Mesenchymal stem cell (in vitro differentiated cells and primary cell): Measurements from ENCODE around the gene TNIP1.
A peak's percentile ranks its signal among the peaks of the same experiment; 100 is the strongest.

ENCODE experiments used
- DNase-seq: peaks from one replicate; pipeline ENCODE4 v3.0.0-alpha.2; 2013
- H2AFZ ChIP-seq: one replicate; pipeline ENCODE4 v1.6.1; 2013; ENCODE audit warnings: low read depth, mild to moderate bottlenecking, control low read depth, inconsistent platforms, low read length, moderate library complexity
- H2AK5ac ChIP-seq: 2 replicates; pipeline ENCODE4 v1.6.1; 2013; ENCODE audit warnings: low read length, moderate library complexity, mild to moderate bottlenecking, inconsistent platforms; ENCODE audit not compliant: severe bottlenecking
- H2BK120ac ChIP-seq: one replicate; pipeline ENCODE4 v1.6.1; 2013; ENCODE audit warnings: low read depth, mild to moderate bottlenecking, inconsistent platforms, low read length, moderate library complexity
- H2BK12ac ChIP-seq, 2 experiments: one replicate each; pipeline ENCODE4 v1.6.1; 2013; ENCODE audit warnings: inconsistent platforms in 2 of 2, low read length in 2 of 2, mild to moderate bottlenecking in 2 of 2, moderate library complexity in 2 of 2, control low read depth in 1 of 2
- H2BK15ac ChIP-seq: one replicate; pipeline ENCODE4 v1.6.1; 2013; ENCODE audit warnings: mild to moderate bottlenecking, low read depth, inconsistent platforms; ENCODE audit not compliant: poor library complexity, severe bottlenecking
- H2BK5ac ChIP-seq: 2 replicates; pipeline ENCODE4 v1.6.1; 2013; ENCODE audit warnings: low read depth, mild to moderate bottlenecking, low read length, control low read depth, inconsistent platforms; ENCODE audit not compliant: poor library complexity, severe bottlenecking
- H3K14ac ChIP-seq, 2 experiments: one replicate each; pipeline ENCODE4 v1.6.1; 2013; ENCODE audit warnings: inconsistent platforms in 2 of 2, low read length in 2 of 2, control low read depth in 1 of 2, mild to moderate bottlenecking in 1 of 2, moderate library complexity in 1 of 2
- H3K18ac ChIP-seq, 2 experiments: one replicate each; pipeline ENCODE4 v1.6.1; 2013; ENCODE audit warnings: inconsistent platforms in 2 of 2, low read length in 2 of 2, control low read depth in 1 of 2, low read depth in 1 of 2, mild to moderate bottlenecking in 1 of 2
- H3K23ac ChIP-seq, 2 experiments: one replicate each; pipeline ENCODE4 v1.6.1; 2013; ENCODE audit warnings: inconsistent platforms in 2 of 2, low read length in 2 of 2, mild to moderate bottlenecking in 2 of 2, moderate library complexity in 2 of 2, control low read depth in 1 of 2
- H3K27ac ChIP-seq: 2 replicates; pipeline ENCODE4 v1.5.1; 2013; ENCODE audit warnings: mild to moderate bottlenecking, moderate library complexity, low read length, control low read depth, inconsistent platforms; ENCODE audit not compliant: poor library complexity, severe bottlenecking
- H3K27me3 ChIP-seq, 2 experiments: 2 replicates each; pipeline versions ENCODE4 v1.6.1 to v1.7.0; 2013; ENCODE audit warnings: low read length in 2 of 2, mild to moderate bottlenecking in 2 of 2, moderate library complexity in 2 of 2, control low read depth in 1 of 2, inconsistent platforms in 1 of 2; ENCODE audit not compliant: control insufficient read depth in 1 of 2, insufficient read depth in 1 of 2
- H3K36me3 ChIP-seq, 2 experiments: 2 replicates each; pipeline versions ENCODE4 v1.6.1 to v1.7.0; 2013; ENCODE audit warnings: low read length in 2 of 2, control low read depth in 1 of 2, inconsistent platforms in 1 of 2, low read depth in 1 of 2, mild to moderate bottlenecking in 1 of 2; ENCODE audit not compliant: insufficient read depth in 2 of 2, control insufficient read depth in 1 of 2
- H3K4ac ChIP-seq, 2 experiments: one replicate each; pipeline ENCODE4 v1.6.1; 2013; ENCODE audit warnings: inconsistent platforms in 2 of 2, low read length in 2 of 2, mild to moderate bottlenecking in 2 of 2, moderate library complexity in 2 of 2, control low read depth in 1 of 2, low read depth in 1 of 2
- H3K4me1 ChIP-seq: 2 replicates; pipeline ENCODE4 v1.6.1; 2013; ENCODE audit warnings: low read depth, low read length, control low read depth; ENCODE audit not compliant: control insufficient read depth, insufficient read depth
- H3K4me2 ChIP-seq: 2 replicates; pipeline ENCODE4 v1.6.1; 2013; ENCODE audit warnings: low read length, mild to moderate bottlenecking, inconsistent platforms; ENCODE audit not compliant: poor library complexity, severe bottlenecking
- H3K4me3 ChIP-seq, 2 experiments: 2 replicates each; pipeline versions ENCODE4 v1.5.1 to v1.7.0; 2013; ENCODE audit warnings: low read length in 2 of 2, mild to moderate bottlenecking in 2 of 2, control low read depth in 1 of 2, low read depth in 1 of 2; ENCODE audit not compliant: insufficient read depth in 1 of 2
- H3K79me1 ChIP-seq: replicated peaks from 2 replicates; pipeline ENCODE4 v1.6.1; 2013; ENCODE audit warnings: mild to moderate bottlenecking, control low read depth, low read length, inconsistent platforms; ENCODE audit not compliant: poor library complexity, severe bottlenecking
- H3K9ac ChIP-seq: 2 replicates; pipeline ENCODE4 v1.7.0; 2013; ENCODE audit warnings: mild to moderate bottlenecking, low read length, moderate library complexity
- H3K9me3 ChIP-seq: 2 replicates; pipeline ENCODE4 v1.7.0; 2013; ENCODE audit warnings: mild to moderate bottlenecking, low read length; ENCODE audit not compliant: control insufficient read depth
- H4K8ac ChIP-seq: one replicate; pipeline ENCODE4 v1.6.1; 2013; ENCODE audit warnings: inconsistent platforms, mild to moderate bottlenecking, low read length, moderate library complexity
- H4K91ac ChIP-seq: one replicate; pipeline ENCODE4 v1.6.1; 2013; ENCODE audit warnings: mild to moderate bottlenecking, low read length, inconsistent platforms
- WGBS: methylation state at CpG from one replicate; pipeline ENCODE4 v1.1.7; 2013; ENCODE audit warnings: mixed read lengths; 5-methylcytosine and 5-hydroxymethylcytosine counted together

TNIP1 gene

GRCh38 chr5:151042453-151043093 lies 38.3 kb downstream of the TNIP1 start:
- Histone ChIP-seq H3K9me3 (no peaks in the 10 kb centered on the region), H2AK5ac (no peak overlapping the region), H3K18ac (no peak overlapping the region), H3K36me3 (peaks cover 57 to 71% of the 10 kb centered on the region in 2 experiments), H2BK15ac (no peak overlapping the region), H3K23ac (no peak overlapping the region), H3K9ac (no peak overlapping the region), H3K4me1 (peaks cover 32% of the 10 kb centered on the region), H3K4ac (no peak overlapping the region), H4K91ac (no peak overlapping the region), H2BK120ac (no peak overlapping the region), H4K8ac (no peak overlapping the region), H3K14ac (no peak overlapping the region), H3K4me3 (no peak overlapping the region), H3K27ac (no peak overlapping the region), H2BK12ac (no peak overlapping the region), H3K4me2 (no peak overlapping the region), H2BK5ac (no peak overlapping the region), H3K79me1 (peaks cover 34% of the 10 kb centered on the region), H3K27me3 (no peaks in the 10 kb centered on the region), H2AFZ (no peak overlapping the region)
- WGBS = 95% methylated on average over 12 of the region's 12 CpGs
- DNase-seq = no peak

- peaks cover 36% of the 10 kb centered on the region for H3K4me1 ChIP-seq
- H3K4me3 ChIP-seq = no peak overlapping the region
- H3K9ac ChIP-seq = no peak overlapping the region
- H4K8ac ChIP-seq = no peak overlapping the region
- H3K27me3 ChIP-seq = no peaks in the 10 kb centered on the region
- H3K23ac ChIP-seq = no peak overlapping the region
- no peak overlapping the region for H4K91ac ChIP-seq
- no peak overlapping the region for H2AFZ ChIP-seq
- H2BK5ac ChIP-seq = no peak overlapping the region
- H3K4ac ChIP-seq = no peak overlapping the region
- no peak overlapping the region for H2AK5ac ChIP-seq
- no peak overlapping the region for H3K27ac ChIP-seq
- H3K36me3 ChIP-seq = peaks cover 50 to 74% of the 10 kb centered on the region in 2 experiments
- H2BK15ac ChIP-seq = no peak overlapping the region
- H3K14ac ChIP-seq = no peak overlapping the region
- no peak for DNase-seq
- peaks cover 31% of the 10 kb centered on the region for H3K79me1 ChIP-seq
- no peak overlapping the region for H2BK120ac ChIP-seq
- no peaks in the 10 kb centered on the region for H3K9me3 ChIP-seq
- H2BK12ac ChIP-seq = no peak overlapping the region
- no peak overlapping the region for H3K4me2 ChIP-seq
- no peak overlapping the region for H3K18ac ChIP-seq
- 91% methylated on average over 8 of the region's 11 CpGs for WGBS
Observed at GRCh38 chr5:151041577-151042268, 39.1 kb downstream of the TNIP1 start.

- H3K79me1 ChIP-seq = peaks cover 24% of the 10 kb centered on the region
- peak overlapping the region; percentile 73 for H2AK5ac ChIP-seq
- no peaks in the 10 kb centered on the region for H3K9me3 ChIP-seq
- H3K27ac ChIP-seq = peak overlapping the region; percentile 21
- no peak for DNase-seq
- WGBS = 88% methylated on average over 8 of the region's 8 CpGs
- peak overlapping the region; percentile 11 for H3K9ac ChIP-seq
- H4K91ac ChIP-seq = no peak overlapping the region
- no peak overlapping the region for H2BK5ac ChIP-seq
- H3K14ac ChIP-seq = no peak overlapping the region
- peaks cover 44% of the 10 kb centered on the region for H3K4me1 ChIP-seq
- no peak overlapping the region for H4K8ac ChIP-seq
- no peaks in the 10 kb centered on the region for H3K27me3 ChIP-seq
- no peak overlapping the region for H3K4me3 ChIP-seq
- H2BK120ac ChIP-seq = no peak overlapping the region
- peaks cover 50 to 77% of the 10 kb centered on the region in 2 experiments for H3K36me3 ChIP-seq
- H2AFZ ChIP-seq = no peak overlapping the region
- no peak overlapping the region for H2BK15ac ChIP-seq
- no peak overlapping the region for H3K4me2 ChIP-seq
- no peak overlapping the region for H3K18ac ChIP-seq
- H3K23ac ChIP-seq = peak overlapping the region in 1 of 2 experiments; percentile 41
- H2BK12ac ChIP-seq = no peak overlapping the region
- H3K4ac ChIP-seq = no peak overlapping the region
Observed at GRCh38 chr5:151040211-151040747, 40.6 kb downstream of the TNIP1 start.

GRCh38 chr5:151039665-151040064 lies 41.2 kb downstream of the TNIP1 start:
- Histone ChIP-seq H3K18ac (no peak overlapping the region), H2BK5ac (no peak overlapping the region), H3K36me3 (peaks cover 54 to 77% of the 10 kb centered on the region in 2 experiments), H3K27ac (no peak overlapping the region), H2BK12ac (no peak overlapping the region), H2BK120ac (no peak overlapping the region), H2AFZ (no peak overlapping the region), H3K14ac (no peak overlapping the region), H2AK5ac (peak overlapping the region; percentile 17), H3K4me1 (peaks cover 45% of the 10 kb centered on the region), H3K4ac (no peak overlapping the region), H3K27me3 (no peaks in the 10 kb centered on the region), H2BK15ac (no peak overlapping the region), H3K23ac (no peak overlapping the region), H3K79me1 (peaks cover 22% of the 10 kb centered on the region), H3K4me3 (no peak overlapping the region), H4K8ac (no peak overlapping the region), H3K9me3 (no peaks in the 10 kb centered on the region), H3K4me2 (no peak overlapping the region), H4K91ac (no peak overlapping the region), H3K9ac (peak overlapping the region; percentile 66)
- DNase-seq = no peak
- WGBS = 95% methylated on average over 8 of the region's 9 CpGs
